ENCODE results near the gene FERMT2.
"Not testable (repeated sequence)": the region's sequence is repeated elsewhere in the genome, so short reads cannot be mapped to it uniquely, and the experiment has no call there.

FERMT2 gene

DNA sequence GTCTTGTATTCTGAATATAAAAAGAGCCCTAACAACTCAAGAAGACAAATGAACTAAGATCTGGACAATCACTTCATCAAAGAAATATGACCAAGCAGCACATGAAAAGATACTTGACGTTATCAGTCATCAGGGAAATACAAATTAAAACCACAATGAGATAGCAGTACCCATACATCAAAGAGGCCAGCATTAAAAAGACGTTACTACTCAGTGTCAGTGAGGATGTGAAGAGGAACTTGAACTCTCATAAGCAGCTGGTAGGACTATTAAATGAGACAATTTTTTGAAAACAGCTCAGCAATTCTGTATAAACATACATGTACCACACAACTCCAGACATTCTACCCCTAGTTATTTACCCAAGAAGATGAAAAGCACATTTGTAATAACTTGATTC is 55.9 kb downstream of the FERMT2 start:
- no peak for DNase-seq

DNA sequence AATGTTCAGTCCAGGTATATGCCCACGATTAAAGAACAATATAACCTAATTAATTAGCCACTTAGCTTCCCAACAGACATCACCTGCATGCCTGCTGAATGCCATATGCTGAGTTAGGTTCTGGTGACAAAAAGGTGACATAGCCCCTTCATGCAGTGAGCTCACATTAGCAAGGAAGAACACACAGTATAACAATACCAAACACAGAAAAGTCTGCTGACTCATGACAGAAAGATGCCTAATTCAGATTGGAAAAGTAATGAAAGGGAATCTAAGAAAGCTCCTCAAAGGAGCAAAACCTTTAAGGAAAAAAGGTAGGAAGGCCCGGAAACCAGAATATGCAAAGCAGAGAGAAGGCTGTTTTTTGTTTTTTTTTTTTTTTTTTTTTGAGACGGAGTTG is 59.0 kb downstream of the FERMT2 start:
- no peak for DNase-seq

GRCh38 chr14:52888839-52889838 is 61.7 kb downstream of the FERMT2 start:
- no peak for DNase-seq

- DNase-seq = no peak
Measured at GRCh38 chr14:52888159-52888558, 62.7 kb downstream of the FERMT2 start.

DNA sequence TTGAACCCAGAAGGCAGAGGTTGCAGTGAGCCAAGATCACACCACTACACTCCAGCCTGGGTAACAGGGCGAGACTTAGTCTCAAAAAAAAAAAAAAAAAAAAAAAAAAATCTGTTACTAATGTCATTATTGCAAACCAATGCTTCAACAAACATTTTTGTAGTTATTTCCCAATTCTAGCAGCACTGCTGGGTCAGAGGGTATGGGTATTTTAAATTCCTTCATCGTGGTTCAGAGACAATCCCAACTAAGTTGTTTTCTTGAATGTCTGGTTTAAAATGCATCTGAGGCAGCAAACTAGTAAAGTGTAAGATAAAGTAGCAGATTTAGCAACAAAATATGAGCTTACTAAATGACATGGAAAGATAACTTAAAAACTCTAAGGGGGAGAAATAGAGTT is 65.6 kb downstream of the FERMT2 start:
- no peak for DNase-seq

DNA sequence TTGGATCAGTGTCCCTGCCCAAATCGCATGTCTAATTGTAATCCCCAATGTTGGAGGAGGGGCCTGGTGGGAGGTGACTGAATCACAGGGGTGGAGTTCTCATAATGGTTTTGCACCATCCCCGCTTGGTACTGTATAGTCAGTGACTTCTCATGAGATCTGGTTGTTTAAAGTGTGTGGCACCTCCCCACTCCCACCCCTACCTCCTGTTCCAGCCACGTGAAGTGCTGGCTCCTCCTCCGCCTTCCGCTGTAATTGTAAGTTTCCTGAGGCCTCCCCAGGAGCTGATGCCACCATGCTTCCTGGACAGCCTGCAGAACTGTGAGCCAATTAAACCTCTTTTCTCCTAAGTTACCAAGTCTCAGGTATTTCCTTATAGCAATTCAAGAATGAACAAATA is 67.2 kb downstream of the FERMT2 start:
- DNase-seq = no peak

DNA sequence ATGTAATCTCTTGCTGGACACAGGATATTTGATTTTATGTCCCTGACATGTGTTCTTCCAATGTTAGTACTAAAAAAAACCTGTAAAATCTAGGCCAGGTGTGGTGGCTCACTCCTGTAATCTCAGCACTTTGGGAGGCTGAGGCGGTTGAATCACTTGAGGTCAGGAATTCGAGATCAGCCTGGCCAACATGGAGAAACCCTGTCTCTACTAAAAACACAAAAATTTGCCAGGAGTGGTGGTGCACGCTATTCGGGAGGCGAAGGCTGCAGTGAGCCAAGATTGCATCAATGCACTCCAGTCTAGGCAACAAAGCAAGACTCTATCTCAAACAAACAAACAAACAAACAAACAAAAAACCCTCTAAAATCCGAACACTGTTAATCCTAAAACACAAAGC is 68.0 kb downstream of the FERMT2 start:
- DNase-seq = no peak

GRCh38 chr14:52879958-52880357 is 70.9 kb downstream of the FERMT2 start:
- DNase-seq = no peak

GRCh38 chr14:52878946-52879345 is 71.9 kb downstream of the FERMT2 start:
- DNase-seq = no peak

GRCh38 chr14:52878469-52878868 is 72.4 kb downstream of the FERMT2 start:
- no peak for DNase-seq

- DNase-seq = no peak
Measured at GRCh38 chr14:52877628-52878027, 73.2 kb downstream of the FERMT2 start.

DNA sequence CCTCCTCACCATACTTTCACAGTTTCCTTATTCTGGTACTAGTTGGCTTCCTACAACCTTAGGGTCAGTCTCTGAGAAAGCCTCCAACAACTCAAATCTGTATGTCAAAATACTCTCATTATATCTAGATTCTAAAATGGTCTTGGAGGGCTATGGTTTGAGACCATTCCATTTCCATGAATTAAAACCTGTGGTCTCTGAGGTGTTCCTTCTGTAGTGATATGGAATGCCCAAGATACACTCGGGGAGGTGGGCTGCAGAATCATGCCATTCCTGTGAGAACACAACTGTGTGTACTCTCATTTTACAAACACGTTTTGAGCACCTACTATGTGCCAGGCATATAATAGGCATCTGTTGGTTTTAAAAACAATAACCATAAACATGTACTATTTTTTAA is 74.0 kb downstream of the FERMT2 start:
- DNase-seq = no peak

GRCh38 chr14:52876311-52876710 is 74.5 kb downstream of the FERMT2 start:
- no peak for DNase-seq

GRCh38 chr14:52875707-52876106 is 75.1 kb downstream of the FERMT2 start:
- no peak for DNase-seq

GRCh38 chr14:52874389-52874788 is 76.5 kb downstream of the FERMT2 start:
- no peak for DNase-seq

DNA sequence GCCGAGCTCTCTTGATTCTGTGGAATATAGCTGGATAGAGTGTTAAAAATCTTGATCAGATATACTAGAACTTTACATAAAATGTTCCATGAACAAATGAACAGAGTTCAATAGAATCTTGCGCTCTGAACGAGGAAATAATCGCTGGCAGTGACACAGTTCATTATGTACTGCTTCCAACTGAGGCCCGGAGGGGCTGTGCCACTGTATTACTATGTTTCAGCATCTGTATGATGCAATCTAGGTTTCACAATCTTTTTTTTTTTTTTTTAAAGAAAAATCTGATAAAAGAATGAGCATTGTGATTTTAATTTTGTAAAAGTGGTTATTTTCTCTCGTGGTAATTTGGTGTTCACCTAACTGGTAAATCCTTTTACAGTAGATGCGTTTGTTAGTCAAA is 77.2 kb downstream of the FERMT2 start:
- DNase-seq = no peak

DNA sequence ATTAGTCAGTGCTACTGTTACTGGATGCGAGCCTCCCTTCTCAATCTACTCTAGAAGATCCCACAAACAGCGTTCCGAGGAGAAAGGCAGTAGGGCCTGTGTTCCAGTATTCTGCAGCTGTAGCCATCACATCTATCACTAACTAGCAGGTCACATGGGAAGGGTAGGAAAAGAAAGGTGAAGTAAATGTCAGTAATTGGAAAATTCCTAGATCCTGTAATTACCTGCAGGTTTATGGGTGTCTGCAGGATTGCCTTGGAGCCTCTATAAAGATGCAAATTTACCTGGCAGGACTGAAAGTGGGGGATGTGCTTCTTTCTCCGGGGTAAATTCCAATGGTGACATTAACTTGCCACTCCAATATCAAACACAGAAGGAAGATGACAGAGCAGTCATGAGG is 77.8 kb downstream of the FERMT2 start:
- no peak for DNase-seq

DNA sequence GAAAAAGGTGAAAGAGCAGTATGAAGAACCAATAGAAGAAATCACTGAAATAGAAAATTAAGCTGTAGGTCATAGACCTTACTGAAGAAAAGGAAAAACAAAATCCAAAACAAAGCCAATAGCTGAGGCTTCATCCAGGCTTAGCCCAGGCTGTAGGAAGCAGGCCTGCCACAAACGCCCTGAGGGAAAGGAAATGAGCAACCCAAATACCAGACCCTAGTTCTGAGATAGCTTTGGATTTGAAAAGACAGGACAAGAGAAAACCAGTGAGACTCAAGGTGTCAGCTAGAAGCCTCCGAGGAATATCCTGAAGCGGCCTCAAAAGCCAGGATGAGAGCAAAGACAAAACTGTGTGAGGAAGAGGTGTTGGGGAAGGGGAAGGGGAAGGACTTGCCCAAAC is 79.2 kb downstream of the FERMT2 start:
- no peak for DNase-seq

GRCh38 chr14:52868911-52869618 is 81.8 kb downstream of the FERMT2 start:
- no peak for DNase-seq

GRCh38 chr14:52864893-52865292 is 86.0 kb downstream of the FERMT2 start:
- DNase-seq = not testable (repeated sequence)

GRCh38 chr14:52863334-52863700 is 87.5 kb downstream of the FERMT2 start:
- no peak for DNase-seq

- no peak for DNase-seq
Measured at GRCh38 chr14:52862632-52863333, 88.1 kb downstream of the FERMT2 start.

GRCh38 chr14:52861403-52861802 is 89.4 kb downstream of the FERMT2 start:
- no peak for DNase-seq

DNA sequence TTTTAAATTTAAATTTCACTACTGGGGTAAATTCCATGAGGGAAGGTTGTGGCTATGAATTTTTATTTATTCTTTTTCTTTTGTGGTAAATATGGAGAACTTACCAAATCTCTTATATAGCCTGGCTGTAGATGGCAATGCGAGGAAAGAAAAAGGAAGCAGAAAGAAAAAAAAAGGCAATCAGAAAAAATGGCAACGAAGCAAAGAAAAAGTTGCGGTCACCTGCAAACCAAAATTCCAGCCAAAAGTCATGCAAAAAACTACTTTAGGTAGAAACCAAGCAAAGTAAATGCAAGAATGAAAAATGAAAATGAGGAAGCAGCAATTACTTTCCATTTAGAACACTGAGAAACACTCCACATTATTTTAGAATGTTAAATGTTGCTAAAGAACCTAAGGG is 89.9 kb downstream of the FERMT2 start:
- DNase-seq = no peak
